Stimulated activated CD8-positive, alpha-beta memory T cell treated with anti-CD3 and anti-CD28 coated beads, Interleukin-15, amount 100 ng/mL, for 48 hours (primary cell): ENCODE measurements around the gene NRXN3.

Experiments used
- DNase-seq, 2 donors: peaks; one replicate each; pipeline ENCODE4 v3.0.0-alpha.2; 2020; ENCODE audit warnings: low read depth in 2 of 2

Gene NRXN3

DNA sequence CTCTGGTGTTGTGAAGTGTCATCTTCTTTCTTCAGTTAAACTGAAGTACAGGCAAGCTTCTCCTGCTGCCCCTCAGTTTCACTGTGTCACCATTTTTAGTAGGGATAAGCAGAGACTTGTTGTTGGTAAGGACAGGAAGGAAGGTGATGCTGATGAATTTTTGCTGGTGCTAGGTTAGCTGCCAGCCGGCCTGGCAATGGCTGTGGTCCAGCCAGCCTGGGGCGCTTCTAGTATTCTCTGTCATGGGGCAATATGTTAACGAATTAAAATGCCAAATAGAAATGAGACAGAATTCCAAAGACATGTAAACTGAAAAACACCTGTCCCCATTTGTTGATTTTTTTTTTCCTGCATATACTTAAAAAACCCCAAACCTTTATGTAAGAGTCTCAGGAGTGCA, 1438.3 kb downstream of the NRXN3 start:
- no peak for DNase-seq

DNA sequence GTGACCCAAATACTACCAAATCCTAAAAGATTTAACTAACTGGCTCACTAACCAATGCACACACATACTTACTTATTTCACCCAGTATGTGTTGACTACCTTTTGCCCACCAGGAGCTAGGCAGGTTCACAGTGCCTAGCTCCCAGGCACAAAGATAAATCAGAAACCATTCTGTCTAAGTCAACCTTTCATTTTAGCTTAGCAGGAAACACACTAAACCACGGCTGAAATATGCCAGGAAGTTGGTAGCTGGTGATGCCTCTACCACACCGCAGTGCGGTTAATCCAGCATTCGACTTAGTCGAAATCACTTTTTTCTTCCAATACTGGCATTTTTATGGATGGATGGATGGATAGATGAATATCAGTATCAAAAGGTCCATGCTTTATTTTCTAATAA, 1443.5 kb downstream of the NRXN3 start:
- no peak for DNase-seq

DNA sequence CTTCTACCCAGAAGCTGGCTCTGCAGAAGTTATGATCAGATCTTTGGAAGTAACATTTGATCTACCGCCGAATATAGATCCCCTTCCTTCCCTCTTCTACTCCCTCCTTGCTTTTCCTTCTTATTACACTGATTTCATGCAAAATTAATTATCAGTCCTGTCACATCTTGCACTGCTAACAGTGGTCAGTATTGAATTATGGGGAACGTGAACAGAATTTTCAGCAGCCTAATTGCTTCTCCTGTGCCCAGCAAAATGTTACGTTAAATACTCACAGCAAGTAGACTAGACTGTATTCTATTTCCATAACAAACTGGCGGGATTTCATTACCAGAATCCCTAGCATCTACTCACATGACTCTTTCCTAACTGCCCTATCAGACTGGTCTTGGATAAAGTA, 1444.3 kb downstream of the NRXN3 start:
- DNase-seq: no peak

DNA sequence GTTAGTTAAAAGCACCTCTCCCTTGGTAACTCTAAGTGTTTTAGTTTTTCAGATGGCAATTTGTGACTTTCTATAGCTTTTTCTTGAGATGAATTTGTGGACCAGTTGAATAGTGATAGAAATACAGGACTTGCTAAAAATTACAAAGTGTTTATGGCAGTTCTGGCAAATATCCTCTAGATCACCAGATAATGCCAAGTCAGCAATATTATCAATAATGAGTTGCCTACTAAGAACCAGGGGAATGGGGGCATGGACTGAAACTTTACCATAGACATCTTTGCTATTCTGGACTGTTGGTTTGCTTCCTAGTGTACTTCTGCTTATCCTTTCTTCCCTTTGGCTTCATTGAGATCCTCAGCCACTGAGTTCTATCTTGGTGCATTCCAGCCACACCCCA, 1456.9 kb downstream of the NRXN3 start:
- DNase-seq: no peak

DNA sequence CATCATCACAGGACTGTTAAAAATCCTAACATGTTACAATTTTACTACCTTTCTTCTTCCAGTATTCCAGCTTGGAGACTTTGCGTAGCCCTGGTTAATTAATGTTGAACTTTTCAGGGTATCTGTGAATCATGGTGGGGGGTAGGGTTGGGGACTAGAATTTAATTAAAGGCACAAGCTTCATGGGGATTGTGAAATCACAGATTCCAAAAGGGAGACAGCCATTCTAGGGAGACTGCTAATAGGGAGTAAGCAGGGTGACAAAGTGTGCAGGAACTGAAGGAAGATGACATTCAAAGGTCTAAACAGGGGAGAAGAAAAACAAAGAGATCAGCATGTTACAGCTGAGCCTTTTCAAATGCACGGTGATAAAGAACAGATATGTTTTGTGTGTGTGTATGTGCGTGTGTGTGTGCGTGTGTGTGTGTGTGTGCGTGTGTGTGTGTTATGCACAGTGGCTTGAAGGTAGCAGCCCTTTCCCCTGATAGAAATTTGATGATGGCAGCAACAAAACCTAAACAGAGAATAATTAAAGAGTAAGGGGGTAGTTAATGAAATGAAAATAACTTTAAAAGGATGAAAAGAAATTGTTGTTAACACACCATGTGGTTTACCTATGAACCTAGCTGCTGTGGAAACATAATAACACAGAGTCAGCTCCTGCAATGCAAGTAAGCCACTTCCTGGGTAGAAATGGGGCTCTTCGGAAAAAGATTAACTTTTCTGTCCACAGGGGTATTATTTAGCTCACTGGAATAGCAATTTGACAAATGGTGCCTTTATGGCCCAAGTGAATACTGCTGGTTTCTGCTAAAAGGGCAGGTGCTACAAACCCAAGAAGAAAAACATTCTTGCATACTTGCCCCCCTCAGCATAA, 1459.5 kb downstream of the NRXN3 start:
- no peak for DNase-seq

DNA sequence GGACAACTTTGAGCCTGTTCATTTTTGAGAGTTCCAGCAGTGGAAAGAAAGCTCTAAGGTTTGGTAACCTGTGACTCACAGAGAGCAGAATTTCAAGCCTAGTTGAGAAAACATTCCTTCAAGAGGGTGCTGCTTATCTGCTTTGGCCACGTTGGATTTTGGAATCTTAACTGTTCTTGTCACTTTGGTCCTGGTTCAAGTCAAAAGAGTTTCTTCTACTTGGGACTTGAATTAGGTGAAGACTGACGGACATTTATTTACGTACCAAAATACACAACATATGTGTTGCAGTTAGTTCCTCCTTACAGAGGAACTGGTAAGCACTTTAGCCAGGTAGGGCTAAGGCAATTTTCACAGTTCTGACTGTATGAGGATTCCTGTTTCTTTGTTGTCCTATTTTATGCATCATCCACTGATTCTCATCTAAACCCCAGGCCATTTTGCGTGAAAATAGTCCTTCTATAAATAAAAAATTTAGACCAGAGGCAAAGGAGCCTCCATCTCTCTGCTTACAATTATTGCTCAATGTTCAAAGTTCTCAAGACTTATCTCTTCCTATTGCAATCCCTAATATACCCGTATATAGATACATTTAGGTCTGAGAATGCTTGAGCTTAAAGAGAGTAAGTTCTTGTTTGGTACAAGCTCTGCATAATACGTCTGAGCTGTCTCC, 1460.3 kb downstream of the NRXN3 start:
- no peak for DNase-seq

- no peak for DNase-seq
These were observed 1461.1 kb downstream of the NRXN3 start for GRCh38 chr14:79631276-79631675.

- DNase-seq: no peak
These were observed 1468.6 kb downstream of the NRXN3 start for GRCh38 chr14:79638672-79639266.

GRCh38 chr14:79639613-79640012, 1469.4 kb downstream of the NRXN3 start:
- DNase-seq: no peak

DNA sequence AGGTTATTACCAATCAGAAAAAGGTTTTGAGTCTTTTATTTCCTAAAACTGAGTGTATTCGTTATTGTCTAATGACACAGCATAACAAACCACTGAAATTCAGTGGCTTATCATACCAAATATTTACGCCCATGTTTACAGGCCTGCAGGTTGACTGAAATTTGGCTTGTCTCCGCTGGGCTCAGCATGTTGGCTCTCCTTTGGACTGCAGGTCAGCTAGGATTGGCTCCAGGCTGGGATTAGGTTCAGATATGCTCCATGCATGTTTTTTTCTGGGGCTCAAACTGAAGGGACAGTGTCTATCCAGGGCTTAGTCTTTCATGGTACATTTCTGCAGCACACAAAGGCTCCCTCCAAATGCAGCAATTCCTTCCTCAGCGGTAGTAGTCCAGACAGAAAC, 1471.2 kb downstream of the NRXN3 start:
- DNase-seq: no peak

DNA sequence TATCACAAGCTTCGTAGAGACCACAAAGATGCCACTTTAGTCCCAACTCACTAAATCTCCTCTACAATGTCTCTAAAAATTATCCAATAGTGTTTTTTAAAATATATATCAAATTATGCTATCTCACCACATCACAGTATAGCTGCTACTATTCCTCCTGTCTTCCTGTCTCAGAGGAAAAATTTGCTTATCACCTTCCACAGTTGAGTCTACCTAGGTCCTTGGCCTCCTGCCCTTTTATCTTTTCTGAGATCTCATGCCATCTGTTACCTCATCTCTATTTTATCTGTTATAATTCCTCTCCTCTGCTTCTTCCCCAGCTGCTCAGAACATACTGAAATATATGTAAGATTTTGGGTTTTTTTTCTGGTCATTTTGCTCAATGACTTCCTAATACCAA, 1473.0 kb downstream of the NRXN3 start:
- DNase-seq: no peak

- DNase-seq: no peak
These were observed 1475.7 kb downstream of the NRXN3 start for GRCh38 chr14:79645753-79646362.

DNA sequence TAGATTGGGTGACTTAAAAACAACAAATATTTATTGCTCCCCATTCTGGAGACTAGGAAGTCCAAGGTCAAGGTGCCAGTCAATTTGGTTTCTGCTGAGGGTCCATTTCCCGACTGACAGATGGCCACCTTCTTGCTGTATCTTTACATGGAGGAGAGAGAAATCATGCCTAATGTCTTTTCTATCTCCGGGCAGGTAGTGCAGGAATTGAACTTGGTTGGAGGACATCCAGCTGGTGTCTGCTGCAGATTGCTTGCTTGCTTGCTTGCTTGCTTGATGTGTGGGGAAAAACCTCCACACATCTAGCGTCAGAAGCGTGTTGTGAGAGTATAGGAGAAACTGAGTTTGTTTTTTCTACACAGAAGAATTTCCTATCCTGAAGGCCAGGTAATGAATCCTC, 1479.7 kb downstream of the NRXN3 start:
- no peak for DNase-seq

DNA sequence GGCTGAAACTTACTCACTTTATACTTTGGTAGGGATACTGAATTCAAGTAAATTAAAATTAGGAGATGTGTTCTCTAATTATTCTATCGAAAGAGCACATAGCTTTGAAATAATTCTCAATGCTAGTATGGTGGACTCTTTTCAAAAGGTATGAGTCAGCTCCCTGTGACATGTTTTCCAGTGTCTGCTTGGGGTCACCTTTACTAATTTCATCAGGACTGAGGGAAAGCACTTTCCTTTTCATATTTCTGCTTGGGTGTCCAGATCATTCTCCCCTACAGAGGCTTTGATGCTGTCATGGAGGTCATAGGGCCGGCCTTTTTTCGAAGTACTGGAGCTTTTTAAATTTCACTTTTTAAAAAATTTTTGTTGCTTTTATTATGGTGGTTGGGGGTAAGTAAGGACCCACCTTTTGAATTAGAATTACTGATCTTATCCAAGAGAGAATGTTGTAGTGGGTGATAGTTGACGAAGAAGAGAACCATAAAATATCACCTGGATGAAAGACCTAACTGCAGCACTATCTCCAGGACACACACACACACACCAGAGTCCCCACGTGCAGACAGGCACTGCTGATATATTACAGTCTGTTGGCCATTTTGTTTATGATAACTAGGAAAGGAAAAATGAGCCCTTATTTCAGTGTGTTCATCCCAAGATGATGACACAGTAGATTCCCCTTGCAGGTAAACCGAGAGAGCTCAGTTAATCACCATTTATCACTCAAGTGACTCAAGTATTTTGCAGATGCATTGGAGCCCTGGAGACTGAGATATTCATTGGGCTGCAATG, 1482.5 kb downstream of the NRXN3 start:
- no peak for DNase-seq

DNA sequence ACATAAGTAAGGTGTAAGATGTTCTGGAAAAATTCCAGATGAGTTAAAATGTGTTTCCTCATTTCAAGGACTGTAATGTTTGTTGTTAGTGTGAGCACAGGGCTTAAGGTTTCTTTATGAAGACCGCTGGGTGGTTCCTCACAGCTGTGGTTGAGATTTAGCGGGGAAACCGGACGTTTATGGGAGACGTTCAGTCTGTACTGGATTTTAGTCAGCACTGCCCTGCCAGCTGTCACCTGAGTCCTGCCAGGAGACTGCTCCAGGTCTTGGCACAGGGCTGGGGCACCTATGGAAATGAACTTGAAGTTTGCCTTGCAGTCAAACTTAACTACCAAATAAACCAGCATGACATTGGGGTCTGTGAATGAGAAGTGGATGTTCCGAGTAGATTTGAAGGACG, 1485.9 kb downstream of the NRXN3 start:
- no peak for DNase-seq

- DNase-seq: no peak
These were observed 1486.3 kb downstream of the NRXN3 start for GRCh38 chr14:79656496-79656895.

- DNase-seq: no peak
These were observed 1488.0 kb downstream of the NRXN3 start for GRCh38 chr14:79658221-79658620.

- DNase-seq: no peak
These were observed 1488.6 kb downstream of the NRXN3 start for GRCh38 chr14:79658769-79659168.

- DNase-seq: no peak
These were observed 1490.1 kb downstream of the NRXN3 start for GRCh38 chr14:79660053-79660939.

DNA sequence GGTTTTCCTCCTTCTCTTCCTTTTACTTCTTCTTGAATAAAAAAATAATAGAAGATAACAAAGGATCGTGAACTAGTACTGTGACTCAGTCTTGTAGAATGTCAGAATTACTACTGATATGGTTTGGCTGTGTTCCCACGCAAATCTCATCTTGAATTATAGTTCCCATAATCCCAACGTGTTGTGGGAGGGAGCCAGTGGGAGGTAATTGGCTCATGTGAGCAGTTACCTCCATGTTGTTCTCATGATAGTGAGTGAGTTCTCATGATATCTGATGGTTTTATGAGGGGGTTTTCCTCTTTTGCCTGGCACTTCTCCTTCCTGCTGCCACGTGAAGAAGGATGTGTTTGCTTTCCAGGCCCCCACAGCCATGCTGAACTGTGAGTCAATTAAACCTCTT, 1491.6 kb downstream of the NRXN3 start:
- no peak for DNase-seq

DNA sequence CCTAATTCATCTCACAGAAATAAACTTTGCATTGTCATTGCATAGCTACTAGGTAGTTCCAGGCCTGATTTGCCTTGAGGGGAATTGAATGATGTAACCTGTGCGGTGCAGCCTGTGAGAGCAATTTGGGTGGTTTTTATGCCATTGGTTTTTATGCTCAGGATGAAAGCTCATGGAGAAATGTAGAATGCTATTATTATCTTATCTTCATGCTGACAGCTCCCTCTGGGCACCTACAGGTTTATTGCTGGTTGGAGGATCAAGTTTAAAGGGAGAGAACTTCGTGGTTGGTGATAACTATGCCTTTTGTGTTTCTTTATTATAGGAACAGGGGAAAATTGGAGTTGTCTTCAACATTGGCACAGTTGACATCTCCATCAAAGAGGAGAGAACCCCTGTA, 1493.3 kb downstream of the NRXN3 start:
- no peak for DNase-seq
